Hepatocyte (in vitro differentiated cells): Measurements from ENCODE around the gene TPST1. TPM values are rescaled to one million over a fixed set of nuclear protein-coding genes. Genes with fewer than 3 reads are reported as not detected.
"Not testable (repeated sequence)": the region's sequence is repeated elsewhere in the genome, so short reads cannot be mapped to it uniquely, and the experiment has no call there.

Experiments
- DNase-seq: peaks from one replicate; pipeline ENCODE4 v3.0.0-alpha.2; 2016; ENCODE audit warnings: low spot score
- H2AFZ ChIP-seq: fragments of 200-600 bp; sonication (generic); 2 replicates; pipeline ENCODE4 v1.6.0; 2016; ENCODE audit warnings: antibody characterized with exemption, mild to moderate bottlenecking
- H3K27ac ChIP-seq: fragments of 200-600 bp; sonication (generic); 2 replicates; pipeline ENCODE4 v1.5.1; 2016; ENCODE audit warnings: mild to moderate bottlenecking
- H3K27me3 ChIP-seq: fragments of 200-600 bp; sonication (generic); 2 replicates; pipeline ENCODE4 v1.6.1; 2016
- H3K36me3 ChIP-seq: fragments of 200-600 bp; sonication (generic); replicated peaks from 2 replicates; pipeline ENCODE4 v1.5.1; 2016; ENCODE audit warnings: low read depth; ENCODE audit not compliant: insufficient read depth
- H3K4me1 ChIP-seq: fragments of 200-600 bp; sonication (generic); 2 replicates; pipeline ENCODE4 v1.5.1; 2016; ENCODE audit warnings: mild to moderate bottlenecking, moderate library complexity; ENCODE audit not compliant: insufficient read depth
- H3K4me2 ChIP-seq: fragments of 200-600 bp; sonication (generic); 2 replicates; pipeline ENCODE4 v1.6.0; 2016
- H3K4me3 ChIP-seq: fragments of 200-600 bp; sonication (generic); 2 replicates; pipeline ENCODE4 v1.5.1; 2016; ENCODE audit warnings: mild to moderate bottlenecking
- H3K79me2 ChIP-seq: fragments of 200-600 bp; sonication (generic); 2 replicates; pipeline ENCODE4 v1.6.0; 2017; ENCODE audit warnings: mild to moderate bottlenecking
- H3K9me2 ChIP-seq: fragments of 200-600 bp; sonication (generic); replicated peaks from 2 replicates; pipeline ENCODE4 v1.6.0; 2017; ENCODE audit warnings: mild to moderate bottlenecking; ENCODE audit not compliant: insufficient read depth
- H3K9me3 ChIP-seq: fragments of 200-600 bp; sonication (generic); 2 replicates; pipeline ENCODE4 v1.5.1; 2016; ENCODE audit warnings: low read depth, mild to moderate bottlenecking
- H4K20me1 ChIP-seq: fragments of 200-600 bp; sonication (generic); 2 replicates; pipeline ENCODE4 v1.6.0; 2016; ENCODE audit warnings: mild to moderate bottlenecking; ENCODE audit not compliant: insufficient read depth, poor library complexity, severe bottlenecking
- EZH2 ChIP-seq: fragments of 200-600 bp; sonication (generic); IDR thresholded peaks from 2 replicates; pipeline ENCODE4 v1.6.1; 2016; ENCODE audit warnings: antibody characterized with exemption, mild to moderate bottlenecking, borderline replicate concordance
- EZH2phosphoT487 ChIP-seq: fragments of 200-600 bp; sonication (generic); IDR thresholded peaks from one replicate; pipeline ENCODE4 v1.6.1; 2018; ENCODE audit warnings: antibody characterized with exemption, mild to moderate bottlenecking, low read depth, moderate library complexity; ENCODE audit not compliant: unreplicated experiment, severe bottlenecking
- WGBS: methylation state at CpG from one replicate; pipeline ENCODE4 v1.1.6; 2016; ENCODE audit warnings: low lambda C conversion rate; ENCODE audit errors: missing lambda C conversion rate; 5-methylcytosine and 5-hydroxymethylcytosine counted together
- polyA plus RNA-seq: library from polyadenylated mRNA; unstranded; fragments of >200 nt; fragmentation: Nextera tagmentation; extraction: Ambion mirVana; gene quantifications from 2 replicates; pipeline ENCODE4 v1.2.1, GENCODE V29; 2016
- total RNA-seq: library from RNA; depleted of rRNA; stranded (reverse); fragments of >200 nt; gene quantifications from 2 replicates; pipeline ENCODE4 v1.2.3, GENCODE V29; 2014
- TF ChIP-seq, protein P1 (sequence below): fragments of 200-600 bp; sonication (generic); IDR thresholded peaks from 2 replicates; pipeline ENCODE4 v1.5.1; 2016; ENCODE audit warnings: antibody characterized with exemption, mild to moderate bottlenecking; ENCODE audit not compliant: poor library complexity

TPST1 gene
- total and polyA plus RNA-seq, 2 experiments from 2014 or later: 85.2 to 91.2 TPM

- WGBS: 86% methylated on average over 16 of the region's 16 CpGs
- H3K79me2 ChIP-seq: no peaks in the 10 kb centered on the region
- H3K4me1 ChIP-seq: no peaks in the 10 kb centered on the region
- H3K9me3 ChIP-seq: no peaks in the 10 kb centered on the region
- H3K9me2 ChIP-seq: no peaks in the 10 kb centered on the region
- no peak overlapping the region for H2AFZ ChIP-seq
- H4K20me1 ChIP-seq: no peaks in the 10 kb centered on the region
- DNase-seq: no peak
- H3K27me3 ChIP-seq: no peaks in the 10 kb centered on the region
- no peak overlapping the region for H3K4me2 ChIP-seq
- no peak overlapping the region for H3K4me3 ChIP-seq
- no peak overlapping the region for H3K27ac ChIP-seq
- no peaks in the 10 kb centered on the region for H3K36me3 ChIP-seq
- no peak for TF ChIP-seq EZH2phosphoT487
- TF ChIP-seq EZH2: no peak
- TF ChIP-seq, protein P1, sequence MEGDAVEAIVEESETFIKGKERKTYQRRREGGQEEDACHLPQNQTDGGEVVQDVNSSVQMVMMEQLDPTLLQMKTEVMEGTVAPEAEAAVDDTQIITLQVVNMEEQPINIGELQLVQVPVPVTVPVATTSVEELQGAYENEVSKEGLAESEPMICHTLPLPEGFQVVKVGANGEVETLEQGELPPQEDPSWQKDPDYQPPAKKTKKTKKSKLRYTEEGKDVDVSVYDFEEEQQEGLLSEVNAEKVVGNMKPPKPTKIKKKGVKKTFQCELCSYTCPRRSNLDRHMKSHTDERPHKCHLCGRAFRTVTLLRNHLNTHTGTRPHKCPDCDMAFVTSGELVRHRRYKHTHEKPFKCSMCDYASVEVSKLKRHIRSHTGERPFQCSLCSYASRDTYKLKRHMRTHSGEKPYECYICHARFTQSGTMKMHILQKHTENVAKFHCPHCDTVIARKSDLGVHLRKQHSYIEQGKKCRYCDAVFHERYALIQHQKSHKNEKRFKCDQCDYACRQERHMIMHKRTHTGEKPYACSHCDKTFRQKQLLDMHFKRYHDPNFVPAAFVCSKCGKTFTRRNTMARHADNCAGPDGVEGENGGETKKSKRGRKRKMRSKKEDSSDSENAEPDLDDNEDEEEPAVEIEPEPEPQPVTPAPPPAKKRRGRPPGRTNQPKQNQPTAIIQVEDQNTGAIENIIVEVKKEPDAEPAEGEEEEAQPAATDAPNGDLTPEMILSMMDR: no peak
Observed at GRCh38 chr7:66170309-66171231, 34.6 kb upstream of the TPST1 start.

DNA sequence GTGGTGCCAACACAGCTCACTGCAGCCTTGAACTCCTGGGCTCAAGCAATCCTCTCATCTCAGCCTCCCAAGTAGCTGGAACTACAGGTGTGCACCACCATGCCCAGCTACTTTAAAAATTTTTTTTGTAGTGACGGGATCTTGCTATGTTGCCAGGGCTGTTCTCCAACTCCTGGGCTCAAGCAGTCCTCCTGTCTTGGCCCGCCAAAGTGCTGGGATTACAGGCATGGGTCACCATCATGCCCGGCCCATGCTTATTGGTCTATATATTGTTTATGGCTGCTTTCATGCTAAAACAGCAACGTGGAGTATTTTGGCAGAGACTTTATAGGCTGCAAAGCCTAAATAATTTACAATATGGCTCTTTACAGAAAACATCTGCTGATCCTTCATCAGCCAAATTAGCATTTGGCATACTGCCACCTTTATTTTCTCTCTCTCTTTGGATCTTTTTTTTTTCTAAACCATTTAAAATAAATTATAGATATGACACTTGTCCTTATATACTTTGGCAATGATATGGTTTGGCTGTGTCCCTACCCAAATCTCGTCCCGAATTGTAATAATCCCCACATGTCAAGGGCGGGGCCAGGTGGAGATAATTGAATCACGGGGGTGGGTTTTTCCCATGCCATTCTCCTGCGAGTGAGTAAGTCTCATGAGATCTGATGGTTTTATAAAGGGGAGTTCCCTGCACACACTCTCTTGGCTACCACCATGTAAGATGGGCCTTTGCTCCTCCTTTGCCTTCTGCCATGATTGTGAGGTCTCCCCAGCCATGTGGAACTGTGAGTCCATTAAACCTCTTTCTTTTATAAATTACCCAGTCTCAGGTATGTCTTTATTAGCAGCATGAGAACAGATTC, 32.4 kb upstream of the TPST1 start:
- H3K36me3 ChIP-seq, H4K20me1 ChIP-seq, H3K9me3 ChIP-seq, H2AFZ ChIP-seq, H3K27me3 ChIP-seq, H3K4me2 ChIP-seq, H3K9me2 ChIP-seq, H3K27ac ChIP-seq, H3K4me3 ChIP-seq, DNase-seq, H3K79me2 ChIP-seq, H3K4me1 ChIP-seq: not testable (repeated sequence)
- 66% methylated on average over 9 of the region's 9 CpGs for WGBS

DNA sequence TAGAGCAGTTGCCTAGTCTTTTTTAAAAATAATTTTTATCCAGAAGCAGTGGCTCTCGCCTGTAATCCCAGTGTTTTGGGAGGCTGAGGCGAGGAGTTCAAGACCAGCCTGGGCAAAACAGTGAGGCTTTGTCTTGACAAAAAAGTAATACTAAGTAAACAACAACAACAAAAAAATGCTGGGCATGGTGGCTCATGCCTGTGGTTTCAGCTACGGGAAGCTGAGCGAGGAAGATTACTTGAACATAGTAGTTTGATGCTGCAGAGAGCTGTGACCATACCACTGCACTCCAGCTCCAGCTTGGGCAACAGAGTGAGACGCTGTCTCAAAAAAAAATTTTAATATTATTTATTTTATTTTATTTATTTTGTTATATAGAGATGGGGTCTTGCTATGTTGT, 31.3 kb upstream of the TPST1 start:
- WGBS: 92% methylated on average over 5 of the region's 5 CpGs
- TF ChIP-seq EZH2: no peak
- TF ChIP-seq EZH2phosphoT487: no peak
- TF ChIP-seq, protein P1: no peak

GRCh38 chr7:66175006-66175405, 30.1 kb upstream of the TPST1 start:
- not testable (repeated sequence) for H3K79me2 ChIP-seq, H3K4me3 ChIP-seq, H3K4me1 ChIP-seq, H3K36me3 ChIP-seq, H3K27me3 ChIP-seq, H2AFZ ChIP-seq, H3K4me2 ChIP-seq, H4K20me1 ChIP-seq, H3K9me3 ChIP-seq, DNase-seq, H3K9me2 ChIP-seq, H3K27ac ChIP-seq
- 90% methylated on average over 8 of the region's 8 CpGs for WGBS

More for the DNA sequence above, 31.3 kb upstream of the TPST1 start:
- Histone ChIP-seq H3K27me3 (no peaks in the 10 kb centered on the region), H3K9me3 (no peaks in the 10 kb centered on the region), H3K4me3 (no peak overlapping the region), H3K79me2 (no peaks in the 10 kb centered on the region), H3K27ac (no peak overlapping the region), H3K9me2 (no peaks in the 10 kb centered on the region), H2AFZ (no peak overlapping the region), H3K36me3 (no peaks in the 10 kb centered on the region), H3K4me2 (no peak overlapping the region), H4K20me1 (no peaks in the 10 kb centered on the region), H3K4me1 (no peaks in the 10 kb centered on the region)
- no peak for DNase-seq
